ENCODE data around the gene CNOT1. TPM values are rescaled to one million over a fixed set of nuclear protein-coding genes. Genes with fewer than 3 reads are reported as not detected.

The CNOT1 gene
- total RNA-seq, 1 experiment from 2014 or later, result 328 TPM

DNA sequence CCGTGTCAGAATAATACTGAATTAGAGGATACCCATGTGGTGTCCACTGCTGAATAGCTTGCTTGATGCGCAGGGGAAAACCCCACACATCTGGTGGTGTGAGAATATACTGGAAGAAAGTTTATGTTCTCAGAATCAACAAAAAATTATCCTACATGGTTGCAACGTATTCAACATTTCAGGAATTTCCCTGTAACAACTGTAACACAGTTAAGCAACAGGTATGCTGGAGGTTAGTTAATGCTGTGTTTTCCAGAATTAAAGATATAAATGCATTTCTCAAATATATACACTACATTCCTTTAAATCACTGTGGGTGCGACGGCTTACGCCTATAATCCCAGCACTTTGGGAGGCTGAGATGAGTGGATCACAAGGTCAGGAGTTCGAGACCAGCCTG lies 5.4 kb downstream of the CNOT1 start:
- H3K27ac Mint-ChIP-seq, result peak overlapping the region in 1 of 3 experiments; percentile 76; a peak in 1 of 7 replicates
- Histone ChIP-seq H3K23me2 (ENCODE audit: insufficient read length, low read depth, low read length, poor library complexity, severe bottlenecking) (peaks cover 6% of the 10 kb centered on the region), H3K4ac (ENCODE audit: low read depth, low read length) (no peak overlapping the region), H3K9ac (ENCODE audit: extremely low read depth, insufficient read length, low read length) (no peak overlapping the region), H3K18ac (ENCODE audit: insufficient read length, low read depth, low read length) (no peak overlapping the region), H3K27me3 (ENCODE audit: insufficient read depth, low read length) (no peaks in the 10 kb centered on the region), H4K20me1 (ENCODE audit: control insufficient read depth, insufficient read depth, insufficient read length) (no peaks in the 10 kb centered on the region), H2BK12ac (ENCODE audit: insufficient read length, low read depth, low read length) (no peak overlapping the region), H3T11ph (ENCODE audit: low read length) (no peak overlapping the region), H3K4me1 (ENCODE audit: insufficient read depth, low read length) (no peaks in the 10 kb centered on the region), H4K8ac (replicated peaks; ENCODE audit: insufficient read length, low read depth, low read length) (no peak overlapping the region), H3K56ac (ENCODE audit: insufficient read length, low read depth, low read length) (no peak overlapping the region), H2BK20ac (ENCODE audit: low read depth, low read length, poor library complexity, severe bottlenecking) (no peak overlapping the region), H3K23ac (ENCODE audit: insufficient read length, low read depth, low read length) (no peak overlapping the region), H3K4me2 (ENCODE audit: insufficient read depth, insufficient read length, low read length) (no peak overlapping the region), H2BK120ac (ENCODE audit: low read depth, low read length, poor library complexity, severe bottlenecking) (no peak overlapping the region), H3K79me2 (ENCODE audit: insufficient read depth, low read length) (peaks cover 44% of the 10 kb centered on the region; the same call in 1 of the 2 replicates), H2BK15ac (ENCODE audit: low read depth, low read length) (no peak overlapping the region), H3K79me1 (ENCODE audit: insufficient read depth, low read depth, low read length, poor library complexity, severe bottlenecking) (peaks cover 8% of the 10 kb centered on the region), H2BK5ac (ENCODE audit: insufficient read length, low read length) (no peak overlapping the region), H4K91ac (ENCODE audit: insufficient read length, low read depth, low read length) (no peak overlapping the region), H4K5ac (ENCODE audit: insufficient read length, low read depth, low read length) (no peak overlapping the region), H3K27ac (ENCODE audit: insufficient read length, low read depth, low read length) (no peak overlapping the region), H3K9me3 (ENCODE audit: control insufficient read depth, low read depth, low read length) (no peaks in the 10 kb centered on the region), H2AFZ (ENCODE audit: low read length) (no peak overlapping the region), H3K14ac (ENCODE audit: insufficient read depth, low read length) (no peak overlapping the region), H2AK5ac (ENCODE audit: insufficient read length, low read length) (no peak overlapping the region)
- no peak for TF ChIP-seq CTCF (conservative IDR thresholded peaks at IDR 0.05)
- DNase-seq, result no peak
- peaks cover 20 to 59% (median 49%) of the 10 kb centered on the region in 3 experiments; a peak in 6 of 7 replicates for H3K36me3 Mint-ChIP-seq (ENCODE audit: insufficient read depth in 1 of 3, low read depth in 3 of 3)
- no peaks in the 10 kb centered on the region for H3K9me3 Mint-ChIP-seq
- no peak overlapping the region for H3K4me3 Mint-ChIP-seq
- no peaks in the 10 kb centered on the region for H3K27me3 Mint-ChIP-seq (ENCODE audit: low read depth)
- peaks cover 9 to 11% of the 10 kb centered on the region in 2 experiments for H3K4me1 Mint-ChIP-seq
- whole genome bisulfite sequencing (ENCODE audit: extremely low coverage, insufficient read length, low lambda C conversion rate), result no CpG with 5 or more reads among the region's 7 CpGs

Measured in H9 (cell line).